Trophoblast cell (in vitro differentiated cells and primary cell): ENCODE data around the gene RAB10.

Experiments
- DNase-seq, 2 donors: peaks; one replicate each; pipeline ENCODE4 v3.0.0-alpha.2; 2016
- H2AFZ ChIP-seq: 2 replicates; pipeline ENCODE4 v1.6.1; 2013; ENCODE audit warnings: low read length, moderate library complexity, mild to moderate bottlenecking; ENCODE audit not compliant: insufficient read depth, poor library complexity
- H2AK5ac ChIP-seq: 2 replicates; pipeline ENCODE4 v1.6.1; 2013; ENCODE audit warnings: mild to moderate bottlenecking, low read length
- H2BK120ac ChIP-seq: 2 replicates; pipeline ENCODE4 v1.6.1; 2013; ENCODE audit warnings: low read length, mild to moderate bottlenecking, moderate library complexity; ENCODE audit not compliant: insufficient read depth, poor library complexity
- H2BK12ac ChIP-seq: 2 replicates; pipeline ENCODE4 v1.6.1; 2013; ENCODE audit warnings: mild to moderate bottlenecking, low read length, moderate library complexity
- H2BK5ac ChIP-seq: 2 replicates; pipeline ENCODE4 v1.6.1; 2013; ENCODE audit warnings: low read length, low read depth, moderate library complexity, mild to moderate bottlenecking; ENCODE audit not compliant: poor library complexity
- H3K14ac ChIP-seq: 2 replicates; pipeline ENCODE4 v1.6.1; 2013; ENCODE audit warnings: mild to moderate bottlenecking, low read length
- H3K18ac ChIP-seq: 2 replicates; pipeline ENCODE4 v1.6.1; 2013; ENCODE audit warnings: mild to moderate bottlenecking, low read length
- H3K23ac ChIP-seq: 2 replicates; pipeline ENCODE4 v1.6.1; 2013; ENCODE audit warnings: low read length
- H3K27ac ChIP-seq: 2 replicates; pipeline ENCODE4 v1.5.1; 2013; ENCODE audit warnings: low read depth, mild to moderate bottlenecking, inconsistent platforms, low read length, moderate library complexity
- H3K27me3 ChIP-seq: 2 replicates; pipeline ENCODE4 v1.6.1; 2013; ENCODE audit warnings: inconsistent platforms, mild to moderate bottlenecking, low read length, moderate library complexity; ENCODE audit not compliant: insufficient read depth
- H3K36me3 ChIP-seq, 2 experiments: 1 replicate in 1 of 2; 2 replicates in 1 of 2; pipeline ENCODE4 v1.6.1; 2013; ENCODE audit warnings: low read length in 2 of 2, mild to moderate bottlenecking in 2 of 2, moderate library complexity in 1 of 2; ENCODE audit not compliant: insufficient read depth in 2 of 2, control insufficient read depth in 1 of 2
- H3K4ac ChIP-seq: 2 replicates; pipeline ENCODE4 v1.6.1; 2013; ENCODE audit warnings: low read depth, mild to moderate bottlenecking, low read length, moderate library complexity
- H3K4me1 ChIP-seq, 2 experiments: 1 replicate in 1 of 2; 2 replicates in 1 of 2; pipeline ENCODE4 v1.6.1; 2013; ENCODE audit warnings: low read length in 2 of 2, mild to moderate bottlenecking in 2 of 2, moderate library complexity in 1 of 2; ENCODE audit not compliant: insufficient read depth in 2 of 2, control insufficient read depth in 1 of 2
- H3K4me2 ChIP-seq: 2 replicates; pipeline ENCODE4 v1.6.1; 2013; ENCODE audit warnings: inconsistent platforms, mild to moderate bottlenecking, low read length, moderate library complexity
- H3K4me3 ChIP-seq: 2 replicates; pipeline ENCODE4 v1.5.1; 2013; ENCODE audit warnings: mild to moderate bottlenecking, low read depth, low read length, inconsistent platforms
- H3K79me1 ChIP-seq: one replicate; pipeline ENCODE4 v1.6.1; 2013; ENCODE audit warnings: low read length
- H3K79me2 ChIP-seq: 2 replicates; pipeline ENCODE4 v1.6.1; 2013; ENCODE audit warnings: low read length, mild to moderate bottlenecking; ENCODE audit not compliant: control insufficient read depth, insufficient read depth, poor library complexity
- H3K9ac ChIP-seq: 2 replicates; pipeline ENCODE4 v1.6.1; 2013; ENCODE audit warnings: mild to moderate bottlenecking, low read length
- H3K9me3 ChIP-seq: 2 replicates; pipeline ENCODE4 v1.6.1; 2013; ENCODE audit warnings: low read depth, mild to moderate bottlenecking, control low read depth, inconsistent platforms, low read length; ENCODE audit not compliant: insufficient read depth
- H4K12ac ChIP-seq: 2 replicates; pipeline ENCODE4 v1.6.1; 2013; ENCODE audit warnings: low read depth, mild to moderate bottlenecking, low read length, moderate library complexity
- H4K8ac ChIP-seq: 2 replicates; pipeline ENCODE4 v1.6.1; 2013; ENCODE audit warnings: low read depth, mild to moderate bottlenecking, low read length, moderate library complexity
- H4K91ac ChIP-seq: one replicate; pipeline ENCODE4 v1.6.1; 2013; ENCODE audit warnings: low read depth, mild to moderate bottlenecking, low read length, moderate library complexity
- WGBS: extraction: QIAGEN DNeasy Blood & Tissue Kit; methylation state at CpG from one replicate; pipeline ENCODE4 v1.1.7; 2013; ENCODE audit warnings: missing lambda C conversion rate; ENCODE audit not compliant: insufficient read length, insufficient coverage; ENCODE audit errors: extremely low coverage; 5-methylcytosine and 5-hydroxymethylcytosine counted together

Gene RAB10

GRCh38 chr2:26169681-26170414 is 136.0 kb downstream of the RAB10 start:
- no peak overlapping the region for H3K14ac ChIP-seq

GRCh38 chr2:26170795-26171194 is 136.9 kb downstream of the RAB10 start:
- Histone ChIP-seq H3K4ac (no peak overlapping the region), H3K4me3 (no peak overlapping the region), H2AFZ (no peak overlapping the region), H4K8ac (no peak overlapping the region), H3K79me2 (no peaks in the 10 kb centered on the region), H4K12ac (no peak overlapping the region), H4K91ac (no peak overlapping the region), H3K18ac (no peak overlapping the region), H3K23ac (no peak overlapping the region), H2BK120ac (no peak overlapping the region), H3K36me3 (no peaks in the 10 kb centered on the region), H2AK5ac (no peak overlapping the region), H3K4me2 (no peak overlapping the region), H3K14ac (no peak overlapping the region), H3K9ac (no peak overlapping the region), H3K27me3 (peaks cover 19% of the 10 kb centered on the region), H2BK5ac (no peak overlapping the region), H3K9me3 (no peaks in the 10 kb centered on the region), H3K79me1 (peaks cover 1% of the 10 kb centered on the region), H3K27ac (no peak overlapping the region), H3K4me1 (no peaks in the 10 kb centered on the region), H2BK12ac (no peak overlapping the region)
- no CpG with 5 or more reads among the region's 9 CpGs for WGBS
- no peak for DNase-seq

More at GRCh38 chr2:26169681-26170414, 136.0 kb downstream of the RAB10 start:
- Histone ChIP-seq H3K18ac (no peak overlapping the region), H3K79me1 (peaks cover 1% of the 10 kb centered on the region), H2BK5ac (no peak overlapping the region), H3K4me3 (no peak overlapping the region), H3K4me2 (no peak overlapping the region), H2BK120ac (no peak overlapping the region), H3K36me3 (no peaks in the 10 kb centered on the region), H2AK5ac (no peak overlapping the region), H4K91ac (no peak overlapping the region), H3K9me3 (no peaks in the 10 kb centered on the region), H3K79me2 (no peaks in the 10 kb centered on the region), H2BK12ac (no peak overlapping the region), H3K4me1 (no peaks in the 10 kb centered on the region), H3K9ac (no peak overlapping the region), H3K23ac (no peak overlapping the region), H4K12ac (no peak overlapping the region), H4K8ac (no peak overlapping the region), H3K4ac (no peak overlapping the region), H3K27me3 (peaks cover 18% of the 10 kb centered on the region), H2AFZ (no peak overlapping the region), H3K27ac (no peak overlapping the region)
- DNase-seq = no peak
- WGBS = no CpG with 5 or more reads among the region's 14 CpGs

GRCh38 chr2:26172189-26172870 is 138.4 kb downstream of the RAB10 start:
- Histone ChIP-seq H3K18ac (no peak overlapping the region), H3K27me3 (peaks cover 19% of the 10 kb centered on the region), H3K27ac (no peak overlapping the region), H3K9ac (no peak overlapping the region), H4K12ac (no peak overlapping the region), H2BK120ac (no peak overlapping the region), H3K36me3 (no peaks in the 10 kb centered on the region), H3K4me3 (peak overlapping the region; percentile 37), H3K79me2 (no peaks in the 10 kb centered on the region), H4K91ac (no peak overlapping the region), H2BK5ac (no peak overlapping the region), H2AK5ac (no peak overlapping the region), H3K79me1 (peaks cover 1% of the 10 kb centered on the region), H3K4me1 (no peaks in the 10 kb centered on the region), H2BK12ac (no peak overlapping the region), H3K9me3 (no peaks in the 10 kb centered on the region), H3K4me2 (peak overlapping the region; percentile 45), H4K8ac (no peak overlapping the region), H3K4ac (no peak overlapping the region), H3K14ac (no peak overlapping the region), H3K23ac (no peak overlapping the region), H2AFZ (peak overlapping the region; percentile 40)
- no peak for DNase-seq
- WGBS = no CpG with 5 or more reads among the region's 56 CpGs

- H2AK5ac ChIP-seq = no peak within 1 kb of the TSS
- no peak within 1 kb of the TSS for H2BK120ac ChIP-seq
- H3K79me1 ChIP-seq = peaks cover 1% of the 10 kb centered on the region
- H3K23ac ChIP-seq = no peak within 1 kb of the TSS
- peak within 1 kb of the TSS; percentile 59 for H3K4me3 ChIP-seq
- H3K18ac ChIP-seq = no peak within 1 kb of the TSS
- no peak within 1 kb of the TSS for H2BK5ac ChIP-seq
- H3K4me1 ChIP-seq = no peaks in the 10 kb centered on the region
- H4K8ac ChIP-seq = no peak within 1 kb of the TSS
- H3K36me3 ChIP-seq = no peaks in the 10 kb centered on the region
- H3K4ac ChIP-seq = no peak within 1 kb of the TSS
- no peak within 1 kb of the TSS for H3K14ac ChIP-seq
- H3K79me2 ChIP-seq = no peaks in the 10 kb centered on the region
- peak within 1 kb of the TSS; percentile 89 for H3K4me2 ChIP-seq
- WGBS = no CpG with 5 or more reads among the region's 102 CpGs
- H2BK12ac ChIP-seq = no peak within 1 kb of the TSS
- H3K27me3 ChIP-seq = peaks cover 19% of the 10 kb centered on the region
- no peak within 1 kb of the TSS for H3K9ac ChIP-seq
- DNase-seq = no peak
- peak within 1 kb of the TSS; percentile 40 for H2AFZ ChIP-seq
- no peak within 1 kb of the TSS for H3K27ac ChIP-seq
- H4K91ac ChIP-seq = no peak within 1 kb of the TSS
- H3K9me3 ChIP-seq = no peaks in the 10 kb centered on the region
- H4K12ac ChIP-seq = no peak within 1 kb of the TSS
These were observed 139.2 kb downstream of the RAB10 start, which contains the start of gene GAREM2 for GRCh38 chr2:26172871-26173775. Gene GAREM2, plus strand, starts transcription at chr2:26173088. Its CDS starts 133 bp downstream, at chr2:26173221.
